A172 (cell line): ENCODE data around the gene PACS2. TPM values are rescaled to one million over a fixed set of nuclear protein-coding genes. Genes with fewer than 3 reads are reported as not detected.
"Not testable (repeated sequence)": the region's sequence is repeated elsewhere in the genome, so short reads cannot be mapped to it uniquely, and the experiment has no call there.

Experiments
- DNase-seq: peaks from one replicate; pipeline ENCODE4 v3.0.0-alpha.2; 2015; ENCODE audit warnings: low spot score
- total RNA-seq: library from RNA; depleted of rRNA; stranded (reverse); fragments of >200 nt; shearing (Covaris generic); gene quantifications from 2 replicates; pipeline ENCODE4 v1.2.3, GENCODE V29; 2014

The PACS2 gene
- total RNA-seq, 1 experiment from 2014 or later = 35.9 TPM

DNA sequence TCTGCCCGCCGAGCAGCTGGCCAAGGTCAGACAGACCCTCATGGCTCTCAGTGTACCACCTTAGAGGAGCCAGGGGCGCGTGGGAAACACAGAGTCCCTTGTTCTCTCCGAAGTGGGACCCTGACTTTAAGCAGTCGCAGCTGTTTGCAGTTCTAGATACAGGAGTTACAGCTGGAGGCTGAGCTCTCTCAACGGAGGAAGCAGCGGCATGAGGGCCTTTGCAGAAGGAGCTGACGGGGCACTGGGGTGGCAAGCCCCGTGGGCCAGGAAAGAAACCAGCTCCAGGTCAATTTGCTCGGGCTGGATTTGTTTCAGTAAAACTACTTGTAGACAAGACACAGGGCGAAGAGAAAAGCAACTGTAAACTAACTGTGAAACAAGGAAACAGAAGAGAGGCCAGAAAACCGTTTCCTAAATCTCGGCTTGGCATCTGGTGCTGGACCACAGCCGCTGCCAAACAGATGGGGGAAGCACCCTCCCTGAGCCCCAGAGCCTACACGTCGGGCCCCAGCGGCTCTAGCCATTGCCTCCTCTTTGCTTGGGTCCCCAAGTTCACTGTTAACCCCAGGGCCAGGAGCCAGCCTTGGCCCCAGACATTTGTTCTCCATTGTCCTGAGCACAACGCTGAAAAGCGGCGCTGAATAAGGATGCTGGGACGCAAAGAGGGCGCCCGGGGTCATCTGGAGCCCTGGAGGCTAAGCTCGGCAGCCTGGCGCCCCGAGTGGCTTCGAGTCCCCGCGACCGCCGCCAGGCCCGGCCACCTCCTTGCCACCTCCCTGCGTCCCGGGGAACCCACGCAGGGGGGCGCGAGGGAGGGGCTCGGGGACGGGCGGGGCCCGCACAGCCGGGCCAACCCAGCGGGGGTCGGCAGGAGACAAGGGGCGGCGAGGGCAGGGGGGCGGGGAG is 914 bp upstream of the PACS2 start:
- DNase-seq = no peak

DNA sequence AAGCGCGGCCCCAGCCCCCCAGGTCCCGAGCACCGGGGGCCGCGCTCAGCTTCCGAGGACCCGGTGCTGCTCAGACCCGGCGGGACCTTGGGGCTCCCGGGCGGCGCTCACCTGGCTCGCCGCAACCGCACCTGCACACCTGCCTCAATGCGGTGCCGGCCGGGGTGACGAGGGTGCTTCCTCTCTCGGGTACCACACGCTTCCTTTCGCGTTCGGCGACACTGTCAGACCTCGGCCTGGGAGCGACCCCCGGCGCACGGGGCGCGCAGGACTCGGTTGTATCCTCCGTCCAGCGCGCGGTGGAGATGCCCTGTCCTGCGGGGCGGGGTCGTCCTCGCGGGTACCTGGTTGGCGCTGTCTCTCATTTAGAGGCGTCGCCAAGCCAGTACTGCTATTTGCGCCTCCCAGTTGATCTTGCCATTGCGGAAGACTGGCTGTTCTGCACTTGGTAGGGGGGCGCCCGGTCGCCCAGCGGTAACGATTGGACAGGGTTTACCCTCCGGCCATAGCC is 718 bp downstream of the PACS2 start:
- no peak for DNase-seq

DNA sequence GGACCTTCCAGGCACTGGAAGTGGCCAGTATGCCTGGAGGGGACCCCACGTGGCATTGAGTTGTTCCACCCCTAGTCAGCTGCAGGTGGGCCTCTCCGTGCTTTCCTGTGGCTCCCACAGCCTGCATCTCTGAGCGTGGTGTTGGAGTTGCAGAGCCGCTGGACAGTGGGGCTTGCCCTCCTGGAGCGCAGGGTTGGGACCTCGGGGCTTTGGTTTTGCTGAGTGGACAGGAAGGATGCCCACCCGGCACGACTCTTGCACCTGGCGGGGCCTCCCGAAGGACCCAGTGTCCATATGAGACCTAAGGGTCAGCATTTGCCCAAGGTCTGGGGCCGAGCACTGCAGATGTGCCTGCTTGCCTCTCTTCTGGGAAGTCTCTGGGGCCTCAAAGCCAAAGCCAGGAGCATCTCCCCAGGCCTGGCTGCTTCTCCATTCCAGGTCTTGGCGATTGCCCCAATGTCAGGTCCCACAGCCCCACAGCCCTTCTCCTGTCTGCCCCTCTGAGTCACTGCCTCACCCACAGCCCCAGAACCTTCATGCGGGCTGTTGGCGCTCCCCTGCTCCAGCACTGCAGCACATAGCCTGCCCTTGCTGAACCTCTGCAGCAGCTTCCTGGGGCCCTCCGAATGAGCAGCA is 1.5 kb downstream of the PACS2 start:
- DNase-seq = no peak

DNA sequence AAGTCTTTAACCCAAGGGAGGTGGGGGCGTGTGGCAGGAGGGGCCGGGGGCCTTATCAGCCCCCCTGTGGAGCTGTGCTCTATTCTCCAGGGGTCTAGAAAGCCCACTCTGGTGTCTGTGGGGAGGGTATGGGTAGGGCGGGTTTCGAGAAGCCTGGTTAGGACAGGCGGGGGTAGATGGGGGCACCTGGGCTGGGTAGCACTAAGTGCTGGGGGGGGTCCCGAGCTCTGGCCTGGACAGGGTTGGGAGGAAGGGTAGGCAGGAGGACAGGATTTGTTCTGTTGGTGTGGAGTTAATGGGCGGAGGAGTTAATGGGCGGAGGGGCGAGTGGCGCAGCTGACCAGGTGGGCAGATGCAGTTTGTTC is 2.0 kb downstream of the PACS2 start:
- no peak for DNase-seq

DNA sequence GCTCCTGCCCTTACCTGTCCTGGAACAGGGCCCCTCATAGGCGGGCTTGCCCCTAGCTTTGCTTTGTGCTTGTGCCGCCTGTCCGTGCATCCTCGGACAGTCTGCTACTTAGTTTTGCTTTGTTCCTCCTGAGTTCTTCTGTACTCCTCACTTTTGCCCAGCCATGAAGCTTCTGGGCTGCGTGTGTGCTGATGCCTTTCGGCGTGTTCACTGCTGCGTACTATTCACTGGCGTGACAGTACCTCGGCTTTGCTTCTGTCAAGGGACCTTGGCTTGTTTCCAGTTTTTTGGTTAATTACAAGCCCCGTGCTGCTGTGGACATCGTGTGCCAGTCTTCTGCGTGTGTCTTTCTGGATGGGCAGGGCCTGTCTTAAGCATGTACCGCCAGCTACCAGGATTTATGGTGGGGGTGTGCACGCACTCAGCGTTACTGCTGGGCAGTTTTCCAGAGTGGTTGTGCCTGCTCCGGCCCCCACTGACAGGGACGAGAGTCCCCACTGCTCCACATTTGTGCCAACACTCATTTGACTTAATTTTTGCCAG is 2.5 kb downstream of the PACS2 start:
- no peak for DNase-seq

DNA sequence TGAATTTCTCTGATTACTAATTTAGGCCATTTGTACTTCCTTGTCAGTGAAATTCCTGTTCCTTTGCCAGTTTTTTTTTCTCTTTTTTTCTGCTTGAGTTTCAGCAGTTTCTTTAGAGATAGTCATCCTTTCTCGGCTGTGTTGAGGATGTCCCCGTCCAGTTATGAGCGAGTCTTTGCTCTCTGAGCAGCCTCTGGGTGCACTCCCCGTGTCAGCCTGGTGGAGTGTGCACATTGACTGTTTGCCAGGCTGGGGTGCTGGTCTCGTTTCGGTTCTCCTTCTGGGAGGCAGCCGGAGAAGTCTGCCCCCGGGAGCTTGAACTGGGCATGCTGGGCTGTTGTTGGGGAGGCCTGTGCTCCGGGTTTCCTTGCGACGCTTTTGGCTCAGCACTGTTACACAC is 3.0 kb downstream of the PACS2 start:
- DNase-seq = no peak

DNA sequence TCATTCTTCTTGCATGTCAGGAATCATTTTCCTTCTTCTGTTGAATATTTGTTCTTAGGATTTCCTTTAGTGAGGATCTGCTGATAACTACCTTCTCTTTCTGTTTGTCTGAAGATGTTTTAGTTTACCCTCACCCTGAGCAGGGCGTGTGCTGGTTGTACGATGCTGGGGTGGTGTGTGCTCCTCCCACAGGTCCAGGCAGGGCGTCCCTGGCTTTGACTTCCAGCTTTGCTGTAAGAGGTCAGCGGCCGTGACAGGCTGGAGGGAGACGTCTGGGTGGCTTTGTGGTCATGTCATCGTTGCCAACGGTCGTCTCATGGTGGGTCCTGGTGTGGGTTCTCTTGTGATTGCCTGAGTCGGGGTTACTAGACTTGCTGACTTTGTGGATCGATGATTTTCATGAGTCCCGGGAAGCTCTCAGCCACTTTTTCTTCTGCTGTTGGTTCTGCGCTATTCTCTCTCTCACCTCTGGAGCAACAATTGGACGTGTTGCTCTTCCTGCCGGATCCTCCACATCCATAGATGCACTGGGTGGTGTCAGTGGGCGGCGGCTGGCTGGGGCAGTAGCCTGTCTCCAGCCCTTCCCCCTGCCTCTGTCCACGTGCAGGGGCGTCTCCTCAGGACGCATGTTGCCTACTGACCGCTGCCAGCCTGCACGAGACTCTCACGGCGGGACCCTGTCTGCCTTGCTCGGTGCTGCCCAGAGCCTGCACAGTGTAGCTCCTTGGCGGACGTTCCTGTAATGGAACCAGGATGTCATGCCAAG is 8.4 kb downstream of the PACS2 start:
- no peak for DNase-seq

DNA sequence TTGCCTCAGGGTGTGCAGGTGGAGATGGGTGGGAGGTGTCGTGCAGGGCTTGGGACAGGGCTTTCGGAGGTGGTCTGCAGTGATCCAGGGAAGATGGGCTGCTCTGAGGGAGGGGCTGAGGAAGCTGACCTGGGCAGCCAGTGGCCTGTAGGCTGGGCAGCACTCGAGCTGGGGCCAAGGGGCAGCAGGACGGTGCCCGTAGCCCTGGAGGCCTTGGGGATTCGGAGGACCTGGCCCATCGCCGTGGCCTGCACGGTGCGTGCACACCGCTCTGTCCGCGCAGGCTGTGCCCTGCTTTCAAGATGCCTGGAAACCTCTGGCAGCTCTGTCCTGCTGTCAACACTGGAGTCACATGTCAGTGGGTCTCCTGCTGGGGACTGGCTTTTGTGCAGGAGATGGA is 9.1 kb downstream of the PACS2 start:
- DNase-seq = no peak

DNA sequence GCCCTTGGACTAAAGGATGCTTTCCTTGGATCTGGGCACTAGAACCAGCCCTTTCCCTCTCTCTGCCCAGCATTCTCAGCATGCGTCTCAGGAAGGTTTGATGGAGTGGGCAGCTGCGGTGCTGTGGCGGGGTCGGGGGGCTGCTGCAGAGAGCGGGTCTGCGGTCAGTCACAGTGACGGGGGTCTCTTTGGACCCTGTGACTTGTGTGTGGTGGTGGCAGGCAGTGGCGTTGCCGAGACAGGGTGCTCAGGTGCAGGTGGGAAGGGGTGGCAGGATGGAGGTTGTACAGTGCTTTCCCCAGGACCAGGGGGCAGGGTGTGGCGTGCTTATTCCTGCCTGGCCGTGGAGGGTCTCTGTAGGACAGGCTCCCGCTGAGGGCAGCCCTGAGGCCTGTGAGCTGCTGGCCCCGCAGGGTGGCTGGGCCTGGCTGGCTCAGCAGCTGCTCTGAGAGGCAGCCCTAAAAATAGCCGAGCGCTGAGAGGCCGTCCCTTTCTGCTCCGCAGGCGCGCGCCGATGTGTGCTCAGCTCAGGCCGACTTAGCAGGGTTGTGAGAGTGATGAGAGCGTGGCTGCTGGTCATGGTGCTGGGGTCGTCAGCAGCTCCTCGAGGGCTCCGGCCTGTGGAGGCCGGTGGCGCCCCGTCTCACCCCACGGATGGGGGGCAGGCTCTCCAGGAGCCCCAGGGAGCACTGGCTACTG is 9.7 kb downstream of the PACS2 start:
- DNase-seq = no peak

DNA sequence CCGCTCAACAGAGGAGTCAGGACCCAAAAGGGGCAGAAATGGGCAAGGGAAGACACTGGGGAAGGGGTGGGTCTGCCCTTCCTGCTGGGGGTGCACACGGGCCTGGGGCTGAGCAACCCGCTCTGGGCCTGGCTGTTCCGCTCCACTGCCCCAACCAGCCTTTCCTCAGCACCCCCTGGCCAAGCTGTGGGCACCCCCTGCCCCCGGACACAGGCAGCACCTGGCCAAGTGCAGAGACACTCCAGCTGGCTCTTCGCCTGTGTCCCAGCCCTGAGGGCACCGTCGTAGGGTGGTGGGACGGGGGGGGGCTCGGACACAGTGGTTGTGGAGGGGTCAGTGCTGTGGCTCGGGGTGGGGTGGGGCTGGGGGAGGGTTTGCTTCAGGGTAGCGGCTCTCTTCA is 10.3 kb downstream of the PACS2 start:
- DNase-seq = no peak

DNA sequence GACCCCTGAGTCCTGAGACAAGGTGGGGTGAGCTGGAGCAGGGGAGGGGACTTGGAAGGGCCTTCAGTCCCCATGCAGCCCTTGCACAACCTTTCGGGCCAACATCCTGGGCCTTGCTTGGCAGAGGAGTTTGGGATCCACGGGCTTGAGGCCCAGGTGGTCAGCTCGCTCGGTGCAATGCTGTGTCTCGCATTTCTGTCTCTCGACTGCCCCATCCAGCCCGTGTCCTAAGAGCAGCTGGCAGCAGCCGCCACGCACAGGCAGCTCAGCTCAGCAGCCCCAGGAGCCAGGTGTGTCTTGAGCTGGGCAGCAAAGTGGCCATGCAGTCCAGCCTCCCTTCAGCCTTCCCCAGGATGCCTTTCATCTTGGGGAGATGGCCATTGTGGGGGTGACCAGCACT is 10.8 kb downstream of the PACS2 start:
- no peak for DNase-seq

DNA sequence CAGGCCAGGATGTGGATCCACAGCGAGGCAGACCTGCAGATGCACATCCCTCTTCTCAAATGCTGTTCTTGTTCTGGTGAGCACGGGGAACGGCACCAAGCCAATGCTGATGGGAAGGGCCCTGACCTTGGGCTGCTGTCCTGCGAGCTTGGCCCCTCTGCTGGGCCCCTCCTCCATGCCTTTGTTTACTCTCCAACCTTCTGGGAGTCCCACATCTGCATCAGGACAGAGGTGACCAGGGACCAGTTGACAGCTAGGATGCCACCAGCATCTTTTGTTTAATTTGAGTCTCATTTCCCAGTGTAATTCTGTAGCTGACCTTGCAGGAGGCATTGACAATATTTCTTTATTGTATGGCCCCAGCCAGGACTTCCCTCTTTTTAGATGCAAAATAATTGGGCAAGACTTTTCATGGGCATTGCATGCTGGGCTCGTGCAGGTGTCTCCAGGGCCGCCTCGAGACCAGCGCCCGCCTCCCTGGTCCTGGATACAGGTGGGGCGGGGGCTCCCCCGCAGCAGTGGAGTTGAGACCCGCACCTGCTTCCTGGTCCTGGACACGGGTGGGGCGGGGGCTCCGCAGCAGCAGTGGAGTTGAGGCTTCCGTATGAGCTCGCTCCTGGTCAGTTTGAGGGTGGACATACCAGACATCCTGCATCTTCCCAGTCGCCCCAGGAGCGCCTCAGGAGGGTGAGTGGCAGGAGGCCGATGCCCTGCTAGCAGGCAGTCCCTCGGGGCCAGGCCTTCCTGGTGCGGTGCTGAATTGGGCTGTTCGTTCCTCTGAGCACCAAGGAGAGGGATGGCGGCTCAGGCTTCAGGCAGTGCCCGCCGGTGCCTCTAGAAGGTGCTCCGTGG is 11.4 kb downstream of the PACS2 start:
- DNase-seq = no peak

DNA sequence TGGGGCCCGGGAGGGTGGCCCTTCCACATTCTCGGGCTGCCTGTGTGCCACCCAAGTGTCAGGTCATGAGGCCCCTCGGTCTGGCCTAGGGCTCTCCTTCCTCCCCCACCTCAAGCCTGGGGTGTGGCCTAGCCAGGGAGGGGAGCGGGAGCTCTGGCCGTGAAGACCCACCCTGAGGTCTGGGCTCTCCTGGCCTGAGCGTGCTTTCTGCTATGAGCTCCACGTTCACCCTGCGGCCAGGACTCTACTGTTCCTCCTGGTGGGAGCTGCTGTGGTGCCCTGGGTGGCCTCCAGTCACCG is 12.0 kb downstream of the PACS2 start:
- DNase-seq = no peak

DNA sequence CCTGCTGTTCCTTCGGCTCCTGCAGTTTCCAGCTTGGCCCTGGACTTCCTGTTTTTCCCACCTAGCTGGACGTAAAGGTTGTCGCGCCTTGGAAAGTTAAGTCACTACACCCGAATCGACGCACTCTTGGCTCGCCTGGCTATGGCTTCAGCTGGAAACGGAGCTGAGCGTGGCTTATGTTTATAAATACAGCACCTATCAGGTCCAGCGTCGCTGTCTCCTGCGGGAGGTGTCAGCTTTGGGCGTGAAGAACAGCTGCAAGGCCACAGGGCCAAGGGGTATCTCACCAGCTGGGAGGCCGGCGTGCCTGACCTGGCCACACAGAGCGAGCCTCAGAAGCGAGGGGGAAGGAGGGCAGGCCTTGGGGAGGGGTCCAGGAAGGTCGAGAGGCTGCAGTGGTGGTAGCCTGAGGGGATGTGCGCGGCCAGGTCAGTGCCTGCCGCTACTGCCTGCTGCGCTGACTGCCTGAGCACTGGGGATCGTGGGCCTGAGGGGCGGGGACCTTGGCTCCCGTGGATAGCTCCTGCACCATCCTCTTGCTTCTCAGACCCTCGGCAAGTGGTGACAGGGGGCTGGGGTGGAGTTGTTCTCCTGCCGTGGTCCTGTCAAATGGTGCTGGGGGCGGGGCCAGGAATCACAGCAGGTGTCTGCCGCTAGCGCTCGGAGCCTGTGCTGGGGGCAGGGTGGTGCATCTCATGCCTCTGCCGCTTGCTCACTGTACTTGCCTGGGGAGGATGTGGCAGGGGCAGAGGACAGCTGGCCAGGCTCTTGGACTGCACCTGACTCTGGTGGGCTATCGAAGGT is 12.5 kb downstream of the PACS2 start:
- DNase-seq = no peak

DNA sequence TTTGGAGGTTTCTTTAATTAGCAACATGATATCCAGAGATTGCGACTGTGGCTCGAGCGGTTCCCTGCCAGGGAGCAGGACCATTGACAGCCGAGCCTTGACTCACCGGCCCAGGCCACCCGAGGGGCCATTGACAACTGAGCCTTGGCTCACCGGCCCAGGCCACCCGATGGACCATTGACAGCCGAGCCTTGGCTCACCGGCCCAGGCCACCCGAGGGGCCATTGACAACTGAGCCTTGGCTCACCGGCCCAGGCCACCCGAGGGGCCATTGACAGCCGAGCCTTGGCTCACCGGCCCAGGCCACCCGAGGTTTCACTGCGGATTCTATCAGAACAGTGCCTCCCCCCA is 13.1 kb downstream of the PACS2 start:
- not testable (repeated sequence) for DNase-seq

DNA sequence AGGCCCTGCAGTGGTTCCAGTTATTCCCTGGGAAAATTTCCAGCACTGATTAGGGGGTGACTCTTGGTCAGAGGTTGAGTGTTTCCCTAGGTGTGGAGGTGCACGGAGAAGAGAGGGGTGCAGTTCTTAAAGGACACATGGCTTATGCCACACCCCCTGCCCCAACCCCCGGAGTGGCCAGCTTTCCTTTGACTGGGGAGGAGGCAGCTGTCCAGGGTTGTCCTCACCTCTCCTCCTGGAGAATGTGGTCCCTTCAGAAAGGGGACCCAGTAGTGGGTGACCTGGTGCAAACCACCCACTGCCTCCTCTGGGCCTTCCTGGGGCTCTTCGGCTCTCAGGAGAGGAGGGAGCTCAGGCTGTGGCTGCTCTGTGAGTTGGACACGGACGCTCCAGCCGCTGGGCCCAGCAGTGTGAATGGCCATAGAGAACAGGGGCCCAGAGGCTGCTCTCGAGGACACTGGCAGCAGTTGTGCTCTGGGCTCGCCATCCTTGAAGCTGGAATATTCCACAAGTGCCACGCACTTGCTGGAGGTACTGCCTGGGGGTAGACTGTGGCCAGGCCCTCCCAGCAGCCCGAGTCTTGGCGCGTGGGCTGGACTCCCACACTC is 13.6 kb downstream of the PACS2 start:
- no peak for DNase-seq

DNA sequence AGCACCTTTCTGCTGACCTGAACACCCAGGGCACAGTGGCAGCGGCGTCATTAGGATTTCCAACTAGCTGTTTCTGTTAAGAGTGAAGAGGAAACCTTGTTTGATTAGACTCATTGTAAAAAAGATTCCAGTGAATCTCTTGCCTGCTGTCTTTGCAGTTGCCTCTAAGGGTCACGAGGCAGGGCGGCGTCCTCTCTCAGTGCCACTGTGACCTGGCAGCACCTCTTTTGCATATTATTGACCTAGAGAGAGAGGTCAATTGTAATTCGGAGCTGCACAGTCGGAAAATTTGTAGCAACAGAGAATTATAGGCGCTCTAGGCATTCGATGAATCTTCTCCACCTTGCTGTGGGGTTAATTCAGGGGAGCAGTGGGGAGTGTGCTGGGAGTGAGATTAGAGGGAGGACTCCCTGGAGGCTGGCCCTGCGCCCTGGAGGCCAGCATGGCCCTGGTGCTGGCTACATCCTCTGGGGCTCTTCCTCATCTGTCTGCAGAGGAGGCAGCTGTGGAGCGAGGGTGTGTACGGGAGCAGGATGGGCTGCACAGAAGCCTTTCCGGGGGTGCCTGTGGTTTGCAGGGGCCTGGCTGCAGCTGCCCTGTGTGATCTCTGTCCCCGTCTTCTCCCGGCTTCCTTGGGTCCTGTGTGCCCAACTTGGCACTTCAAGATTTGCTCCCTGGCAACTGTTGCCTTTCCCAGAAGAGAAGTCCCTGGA is 14.3 kb downstream of the PACS2 start:
- no peak for DNase-seq

DNA sequence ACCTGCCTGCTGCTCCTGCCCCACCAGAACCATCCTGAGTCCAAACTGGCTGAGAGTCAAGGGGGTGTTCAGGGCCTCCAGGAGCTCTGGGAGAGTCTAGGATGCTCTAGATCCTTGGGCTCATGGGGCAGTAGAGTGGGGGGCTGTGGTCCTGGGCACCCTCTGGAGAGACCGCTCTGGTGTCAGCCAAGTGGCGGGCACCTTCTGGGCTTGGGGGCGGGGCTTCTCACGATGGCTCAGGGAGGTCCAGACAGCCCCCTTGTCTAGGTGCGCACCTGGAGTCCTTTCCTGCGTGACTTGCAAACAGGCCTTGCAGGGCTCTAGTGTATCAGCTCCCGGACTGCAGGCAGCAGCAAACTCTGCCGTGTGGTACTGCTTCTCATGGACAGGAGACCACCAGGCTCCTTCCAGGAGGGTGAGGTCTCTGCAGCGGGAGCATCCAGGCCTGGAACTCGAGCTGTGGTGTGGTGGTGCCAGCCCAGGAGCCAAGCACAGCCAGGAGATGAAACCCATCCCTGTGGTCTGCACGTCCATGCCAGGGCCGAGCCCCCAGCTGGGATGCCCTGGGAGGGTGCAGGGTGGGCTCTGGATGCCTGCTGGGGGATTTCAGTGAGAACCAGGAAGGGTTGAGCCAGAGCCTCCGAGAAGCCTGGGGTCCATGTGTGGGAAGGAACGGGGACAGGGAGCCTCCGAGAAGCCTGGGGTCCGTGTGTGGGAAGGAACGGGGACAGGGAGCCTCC is 15.0 kb downstream of the PACS2 start:
- DNase-seq = no peak
